ENCODE measurements around the gene RTN4RL1. TPM values are rescaled to one million over a fixed set of nuclear protein-coding genes. Genes with fewer than 3 reads are reported as not detected.

RTN4RL1 gene
- total and polyA plus RNA-seq, 7 donors = under 0.01 to 0.71 (median 0.48) TPM; not detected in 1

GRCh38 chr17:1978396-1978949 lies 46.7 kb downstream of the RTN4RL1 start:
- H3K9me3 ChIP-seq = no peaks in the 10 kb centered on the region
- no peak for DNase-seq
- no peak overlapping the region for H3K4me3 ChIP-seq
- H3K27ac ChIP-seq = no peak overlapping the region
- H3K4me1 ChIP-seq = peaks cover 0 to 9% (median 8%) of the 10 kb centered on the region in 4 donors
- H3K27me3 ChIP-seq = peaks cover 6 to 50% (median 24%) of the 10 kb centered on the region in 3 donors
- 75 to 80% methylated on average over 16 of the region's 16 CpGs for WGBS, 2 donors
- intact Hi-C loops (cut with DNase I) = no loop called here
- no peaks in the 10 kb centered on the region for H3K36me3 ChIP-seq
- no peak for TF ChIP-seq POLR2AphosphoS5 (IDR thresholded peaks at IDR 0.05)
- TF ChIP-seq CTCF (IDR thresholded peaks at IDR 0.05) = no peak
- TF ChIP-seq POLR2A (IDR thresholded peaks at IDR 0.05) = no peak

GRCh38 chr17:1977583-1978395 lies 47.3 kb downstream of the RTN4RL1 start:
- 14 to 18% methylated on average over 55 of the region's 55 CpGs for whole genome bisulfite sequencing, 2 donors

GRCh38 chr17:1976683-1977064 lies 48.5 kb downstream of the RTN4RL1 start:
- no peak for DNase-seq
- intact Hi-C loops (cut with DNase I) = no loop called here
- Histone ChIP-seq H3K9me3 (no peaks in the 10 kb centered on the region), H3K36me3 (no peaks in the 10 kb centered on the region), H3K4me3 (no peak overlapping the region), H3K4me1 (peaks cover 0 to 9% (median 8%) of the 10 kb centered on the region in 4 donors), H3K27ac (no peak overlapping the region), H3K27me3 (peaks cover 6 to 56% (median 24%) of the 10 kb centered on the region in 3 donors)
- TF ChIP-seq POLR2AphosphoS5 (IDR thresholded peaks at IDR 0.05) (no peak), POLR2A (IDR thresholded peaks at IDR 0.05) (no peak), EP300 (IDR thresholded peaks at IDR 0.05) (no peak), CTCF (IDR thresholded peaks at IDR 0.05) (no peak)
- WGBS, 2 donors = 74 to 84% methylated on average over 5 of the region's 5 CpGs

More at GRCh38 chr17:1977583-1978395, 47.3 kb downstream of the RTN4RL1 start:
- Histone ChIP-seq H3K4me1 (peaks cover 0 to 9% (median 8%) of the 10 kb centered on the region in 4 donors), H3K27ac (no peak overlapping the region), H3K4me3 (no peak overlapping the region), H3K9me3 (no peaks in the 10 kb centered on the region), H3K36me3 (no peaks in the 10 kb centered on the region), H3K27me3 (peaks cover 6 to 50% (median 24%) of the 10 kb centered on the region in 3 donors)
- intact Hi-C loops (cut with DNase I) = no loop called here
- no peak for DNase-seq
- TF ChIP-seq EP300 (IDR thresholded peaks at IDR 0.05) (no peak), POLR2A (IDR thresholded peaks at IDR 0.05) (no peak), POLR2AphosphoS5 (IDR thresholded peaks at IDR 0.05) (no peak), CTCF (IDR thresholded peaks at IDR 0.05) (no peak)

- WGBS, 2 donors = 68 to 71% methylated on average over 4 of the region's 4 CpGs
- intact Hi-C loops (cut with DNase I) = no loop called here
- peaks cover 0 to 9% (median 8%) of the 10 kb centered on the region in 4 donors for H3K4me1 ChIP-seq
- peaks cover 6 to 59% (median 24%) of the 10 kb centered on the region in 3 donors for H3K27me3 ChIP-seq
- DNase-seq = no peak
- no peaks in the 10 kb centered on the region for H3K36me3 ChIP-seq
- H3K4me3 ChIP-seq = no peak overlapping the region
- TF ChIP-seq POLR2AphosphoS5 (IDR thresholded peaks at IDR 0.05) (no peak), EP300 (IDR thresholded peaks at IDR 0.05) (no peak), CTCF (IDR thresholded peaks at IDR 0.05) (no peak), POLR2A (IDR thresholded peaks at IDR 0.05) (no peak)
- H3K27ac ChIP-seq = no peak overlapping the region
- H3K9me3 ChIP-seq = no peaks in the 10 kb centered on the region
Observed at GRCh38 chr17:1976000-1976682, 49.0 kb downstream of the RTN4RL1 start.
